Activated CD8-positive, alpha-beta T cell treated with anti-CD3 and anti-CD28 coated beads for 36 hours (primary cell): ENCODE measurements around the gene TRIM69. TPM values are rescaled to one million over a fixed set of nuclear protein-coding genes. Genes with fewer than 3 reads are reported as not detected.
A peak's percentile ranks its signal among the peaks of the same experiment; 100 is the strongest.

Source experiments
- ATAC-seq: fragments of 200-7000 bp; cut with Tn5 transposase; one replicate; pipeline ENCODE4 v1.10.0; 2021; ENCODE audit warnings: mild to moderate bottlenecking, moderate library complexity
- CTCF ChIA-PET: fragments of 350-600 bp; sonication (Branson Sonifier 250); formaldehyde crosslinking; loops from one replicate; lab custom pipeline; 2021; ENCODE audit warnings: antibody characterized with exemption; lab: Charles Lee
- POLR2A ChIA-PET: fragments of 350-600 bp; sonication (Branson Sonifier 250); formaldehyde crosslinking; loops from one replicate; lab custom pipeline; 2021; ENCODE audit warnings: antibody characterized with exemption; lab: Charles Lee
- DNase-seq: peaks from one replicate; pipeline ENCODE4 v3.0.0-alpha.2; 2020
- H3K27ac Mint-ChIP-seq: one replicate; pipeline ENCODE4 v1.8.0; 2021; ENCODE audit warnings: mild to moderate bottlenecking, mixed read lengths
- H3K27me3 Mint-ChIP-seq: one replicate; pipeline ENCODE4 v1.8.0; 2021; ENCODE audit warnings: mixed read lengths
- H3K36me3 Mint-ChIP-seq: one replicate; pipeline ENCODE4 v1.8.0; 2021; ENCODE audit warnings: low read depth, mixed read lengths
- H3K4me1 Mint-ChIP-seq: one replicate; pipeline ENCODE4 v1.8.0; 2021; ENCODE audit warnings: low read depth, mixed read lengths
- H3K4me3 Mint-ChIP-seq: one replicate; pipeline ENCODE4 v1.8.0; 2021; ENCODE audit warnings: mild to moderate bottlenecking, moderate library complexity, mixed read lengths
- H3K9me3 Mint-ChIP-seq: one replicate; pipeline ENCODE4 v1.8.0; 2021; ENCODE audit warnings: mixed read lengths
- intact Hi-C: fragments of 100-400 bp; cut with micrococcal nuclease; formaldehyde crosslinking; loops from one replicate; pipeline ENCODE4 v1.10.0; 2022
- total RNA-seq, 2 experiments: library from RNA; stranded (reverse); gene quantifications; one replicate each; pipeline ENCODE4 v1.2.3, GENCODE V29; 2021
- TF ChIP-seq, protein P1 (sequence below): fragments of 200-600 bp; IDR thresholded peaks from one replicate; pipeline ENCODE4 v1.8.0; 2022; ENCODE audit warnings: antibody characterized with exemption, mild to moderate bottlenecking

Gene TRIM69
- total RNA-seq, 2 experiments from 2014 or later: 59.8 to 63.5 TPM

DNA sequence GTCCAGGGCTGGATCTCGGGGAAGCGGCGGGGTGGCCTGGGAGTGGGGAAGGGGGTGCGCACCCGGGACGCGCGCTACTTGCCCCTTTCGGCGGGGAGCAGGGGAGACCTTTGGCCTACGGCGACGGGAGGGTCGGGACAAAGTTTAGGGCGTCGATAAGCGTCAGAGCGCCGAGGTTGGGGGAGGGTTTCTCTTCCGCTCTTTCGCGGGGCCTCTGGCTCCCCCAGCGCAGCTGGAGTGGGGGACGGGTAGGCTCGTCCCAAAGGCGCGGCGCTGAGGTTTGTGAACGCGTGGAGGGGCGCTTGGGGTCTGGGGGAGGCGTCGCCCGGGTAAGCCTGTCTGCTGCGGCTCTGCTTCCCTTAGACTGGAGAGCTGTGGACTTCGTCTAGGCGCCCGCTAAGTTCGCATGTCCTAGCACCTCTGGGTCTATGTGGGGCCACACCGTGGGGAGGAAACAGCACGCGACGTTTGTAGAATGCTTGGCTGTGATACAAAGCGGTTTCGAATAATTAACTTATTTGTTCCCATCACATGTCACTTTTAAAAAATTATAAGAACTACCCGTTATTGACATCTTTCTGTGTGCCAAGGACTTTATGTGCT lies 24.5 kb upstream of the TRIM69 start:
- Mint-ChIP-seq H3K4me3 (peak overlapping the region; percentile 94), H3K9me3 (no peaks in the 10 kb centered on the region), H3K27ac (peak overlapping the region; percentile 100), H3K27me3 (no peaks in the 10 kb centered on the region), H3K4me1 (peaks cover 43% of the 10 kb centered on the region), H3K36me3 (peaks cover 78% of the 10 kb centered on the region)
- CTCF ChIA-PET: interaction anchor here (1.2 to 16.8 kb wide), 4 partner anchors 21 to 46 kb away, joined by 3 to 333 read pairs (median 106); partner anchors contain the start of genes SPG11 and TRIM69
- TF ChIP-seq, protein P1, sequence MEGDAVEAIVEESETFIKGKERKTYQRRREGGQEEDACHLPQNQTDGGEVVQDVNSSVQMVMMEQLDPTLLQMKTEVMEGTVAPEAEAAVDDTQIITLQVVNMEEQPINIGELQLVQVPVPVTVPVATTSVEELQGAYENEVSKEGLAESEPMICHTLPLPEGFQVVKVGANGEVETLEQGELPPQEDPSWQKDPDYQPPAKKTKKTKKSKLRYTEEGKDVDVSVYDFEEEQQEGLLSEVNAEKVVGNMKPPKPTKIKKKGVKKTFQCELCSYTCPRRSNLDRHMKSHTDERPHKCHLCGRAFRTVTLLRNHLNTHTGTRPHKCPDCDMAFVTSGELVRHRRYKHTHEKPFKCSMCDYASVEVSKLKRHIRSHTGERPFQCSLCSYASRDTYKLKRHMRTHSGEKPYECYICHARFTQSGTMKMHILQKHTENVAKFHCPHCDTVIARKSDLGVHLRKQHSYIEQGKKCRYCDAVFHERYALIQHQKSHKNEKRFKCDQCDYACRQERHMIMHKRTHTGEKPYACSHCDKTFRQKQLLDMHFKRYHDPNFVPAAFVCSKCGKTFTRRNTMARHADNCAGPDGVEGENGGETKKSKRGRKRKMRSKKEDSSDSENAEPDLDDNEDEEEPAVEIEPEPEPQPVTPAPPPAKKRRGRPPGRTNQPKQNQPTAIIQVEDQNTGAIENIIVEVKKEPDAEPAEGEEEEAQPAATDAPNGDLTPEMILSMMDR: no peak
- POLR2A ChIA-PET: interaction anchor here (0.8 to 37.9 kb wide), 14 partner anchors 9 to 312 kb away, joined by 3 to 1862 read pairs (median 6); partner anchors contain the start of genes CTDSPL2, SORD, SPG11 and TRIM69
- ATAC-seq (peak; percentile 18), DNase-seq (peak; percentile 65)
- intact Hi-C loops: loop anchor here (1.0 to 5.0 kb wide), 3 partner anchors 16 to 49 kb away; partner anchors contain the start of gene SPG11

DNA sequence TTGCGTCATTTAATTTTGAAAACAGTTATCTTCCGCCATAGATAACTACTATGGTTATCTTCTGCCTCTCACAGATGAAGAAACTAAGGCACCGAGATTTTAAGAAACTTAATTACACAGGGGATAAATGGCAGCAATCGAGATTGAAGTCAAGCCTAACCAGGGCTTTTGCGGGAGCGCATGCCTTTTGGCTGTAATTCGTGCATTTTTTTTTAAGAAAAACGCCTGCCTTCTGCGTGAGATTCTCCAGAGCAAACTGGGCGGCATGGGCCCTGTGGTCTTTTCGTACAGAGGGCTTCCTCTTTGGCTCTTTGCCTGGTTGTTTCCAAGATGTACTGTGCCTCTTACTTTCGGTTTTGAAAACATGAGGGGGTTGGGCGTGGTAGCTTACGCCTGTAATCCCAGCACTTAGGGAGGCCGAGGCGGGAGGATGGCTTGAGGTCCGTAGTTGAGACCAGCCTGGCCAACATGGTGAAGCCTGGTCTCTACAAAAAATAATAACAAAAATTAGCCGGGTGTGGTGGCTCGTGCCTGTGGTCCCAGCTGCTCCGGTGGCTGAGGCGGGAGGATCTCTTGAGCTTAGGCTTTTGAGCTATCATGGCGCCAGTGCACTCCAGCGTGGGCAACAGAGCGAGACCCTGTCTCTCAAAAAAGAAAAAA lies 23.9 kb upstream of the TRIM69 start:
- Mint-ChIP-seq H3K27me3 (no peaks in the 10 kb centered on the region), H3K27ac (peak overlapping the region; percentile 100), H3K4me3 (peak overlapping the region; percentile 94), H3K9me3 (no peaks in the 10 kb centered on the region), H3K36me3 (peaks cover 81% of the 10 kb centered on the region), H3K4me1 (peaks cover 45% of the 10 kb centered on the region)
- CTCF ChIA-PET: interaction anchor here (1.0 to 16.8 kb wide), 3 partner anchors 21 to 101 kb away, joined by 3 to 333 read pairs (median 197); partner anchors contain the start of genes SPG11 and TRIM69
- POLR2A ChIA-PET: interaction anchor here (0.6 to 37.9 kb wide), 8 partner anchors 9 to 166 kb away, joined by 3 to 1862 read pairs (median 10); partner anchors contain the start of genes SPG11 and TRIM69
- intact Hi-C loops: loop anchor here (5.0 kb wide), 1 partner anchor 35 kb away; no protein-coding TSS in a partner anchor
- peak; percentile 79 for DNase-seq
- TF ChIP-seq, protein P1: no peak
- peak; percentile 13 for ATAC-seq

DNA sequence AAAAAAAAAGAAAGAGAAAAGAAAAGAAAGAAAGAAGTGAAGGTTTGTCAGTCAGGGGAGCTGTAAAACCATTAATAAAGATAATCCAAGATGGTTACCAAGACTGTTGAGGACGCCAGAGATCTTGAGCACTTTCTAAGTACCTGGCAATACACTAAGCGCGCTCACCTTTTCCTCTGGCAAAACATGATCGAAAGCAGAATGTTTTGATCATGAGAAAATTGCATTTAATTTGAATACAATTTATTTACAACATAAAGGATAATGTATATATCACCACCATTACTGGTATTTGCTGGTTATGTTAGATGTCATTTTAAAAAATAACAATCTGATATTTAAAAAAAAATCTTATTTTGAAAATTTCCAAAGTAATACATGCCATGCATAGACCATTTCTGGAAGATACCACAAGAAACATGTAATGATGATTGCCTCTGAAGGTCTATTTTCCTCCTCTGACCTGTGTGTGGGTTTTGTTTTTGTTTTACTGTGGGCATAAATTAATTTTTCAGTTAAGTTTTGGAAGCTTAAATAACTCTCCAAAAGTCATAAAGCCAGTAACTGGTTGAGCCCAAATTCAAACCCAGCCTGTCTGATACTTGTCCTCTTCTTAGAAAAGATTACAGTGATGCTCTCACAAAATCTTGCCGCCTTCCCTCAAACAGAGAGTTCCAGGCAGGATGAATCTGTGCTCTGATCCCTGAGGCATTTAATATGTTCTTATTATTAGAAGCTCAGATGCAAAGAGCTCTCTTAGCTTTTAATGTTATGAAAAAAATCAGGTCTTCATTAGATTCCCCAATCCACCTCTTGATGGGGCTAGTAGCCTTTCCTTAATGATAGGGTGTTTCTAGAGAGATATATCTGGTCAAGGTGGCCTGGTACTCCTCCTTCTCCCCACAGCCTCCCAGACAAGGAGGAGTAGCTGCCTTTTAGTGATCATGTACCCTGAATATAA lies 23.0 kb upstream of the TRIM69 start:
- Mint-ChIP-seq H3K9me3 (no peaks in the 10 kb centered on the region), H3K4me3 (peak overlapping the region; percentile 94), H3K27ac (peak overlapping the region; percentile 100), H3K4me1 (peaks cover 49% of the 10 kb centered on the region), H3K36me3 (peaks cover 84% of the 10 kb centered on the region), H3K27me3 (no peaks in the 10 kb centered on the region)
- TF ChIP-seq, protein P1: no peak
- ATAC-seq: no peak
- ChIA-PET POLR2A (interaction anchor here (0.6 to 37.9 kb wide), 12 partner anchors 16 to 167 kb away, joined by 3 to 1862 read pairs (median 7); partner anchors contain the start of genes SPG11 and TRIM69), CTCF (interaction anchor here (0.7 to 16.8 kb wide), 5 partner anchors 20 to 102 kb away, joined by 3 to 333 read pairs (median 5); partner anchors contain the start of genes SPG11 and TRIM69)
- DNase-seq: no peak
- intact Hi-C loops: loop anchor here (5.0 kb wide), 1 partner anchor 36 kb away; no protein-coding TSS in a partner anchor

DNA sequence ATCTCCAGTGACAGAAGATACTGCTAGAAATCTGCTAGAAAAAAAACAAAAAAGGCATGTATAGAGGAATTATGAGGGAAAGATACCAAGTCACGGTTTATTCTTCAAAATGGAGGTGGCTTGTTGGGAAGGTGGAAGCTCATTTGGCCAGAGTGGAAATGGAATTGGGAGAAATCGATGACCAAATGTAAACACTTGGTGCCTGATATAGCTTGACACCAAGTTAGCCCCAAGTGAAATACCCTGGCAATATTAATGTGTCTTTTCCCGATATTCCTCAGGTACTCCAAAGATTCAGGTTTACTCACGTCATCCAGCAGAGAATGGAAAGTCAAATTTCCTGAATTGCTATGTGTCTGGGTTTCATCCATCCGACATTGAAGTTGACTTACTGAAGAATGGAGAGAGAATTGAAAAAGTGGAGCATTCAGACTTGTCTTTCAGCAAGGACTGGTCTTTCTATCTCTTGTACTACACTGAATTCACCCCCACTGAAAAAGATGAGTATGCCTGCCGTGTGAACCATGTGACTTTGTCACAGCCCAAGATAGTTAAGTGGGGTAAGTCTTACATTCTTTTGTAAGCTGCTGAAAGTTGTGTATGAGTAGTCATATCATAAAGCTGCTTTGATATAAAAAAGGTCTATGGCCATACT lies 21.1 kb upstream of the TRIM69 start:
- Mint-ChIP-seq H3K4me3 (peak overlapping the region; percentile 94), H3K36me3 (peaks cover 86% of the 10 kb centered on the region), H3K9me3 (no peaks in the 10 kb centered on the region), H3K27ac (peak overlapping the region; percentile 96), H3K27me3 (no peaks in the 10 kb centered on the region), H3K4me1 (peaks cover 56% of the 10 kb centered on the region)
- ATAC-seq (no peak), DNase-seq (peak; percentile 25)
- ChIA-PET CTCF (interaction anchor here (0.9 to 16.8 kb wide), 3 partner anchors 18 to 86 kb away, joined by 3 to 333 read pairs (median 197); partner anchors contain the start of genes SPG11 and TRIM69), POLR2A (interaction anchor here (1.2 to 37.9 kb wide), 9 partner anchors 14 to 136 kb away, joined by 3 to 1862 read pairs (median 5); partner anchors contain the start of genes SPG11 and TRIM69)
- TF ChIP-seq, protein P1: no peak
- intact Hi-C loops: no loop called here
